H1 (cell line): Measurements from ENCODE around the gene MAML3. TPM values are rescaled to one million over a fixed set of nuclear protein-coding genes. Genes with fewer than 3 reads are reported as not detected.

Experiments
- CEBPB ChIP-seq: IDR thresholded peaks from 2 replicates; pipeline ENCODE4 v1.6.1; 2012; ENCODE audit warnings: low read depth, low read length
- CHD2 ChIP-seq: IDR thresholded peaks from 2 replicates; pipeline ENCODE4 v1.6.1; 2012; ENCODE audit warnings: low read length, improper control_type of control experiment
- PHF8 ChIP-seq: fragments of 200-600 bp; sonication (generic); conservative IDR thresholded peaks from 2 replicates; pipeline ENCODE4 v1.7.1; 2012; ENCODE audit warnings: low read depth, mild to moderate bottlenecking, inconsistent platforms, low read length, moderate library complexity
- POLR2AphosphoS5 ChIP-seq: IDR thresholded peaks from 2 replicates; pipeline ENCODE4 v1.6.1; 2011; ENCODE audit warnings: low read depth, low read length
- RFX5 ChIP-seq: IDR thresholded peaks from 2 replicates; pipeline ENCODE4 v1.6.1; 2011; ENCODE audit warnings: low read depth, low read length, improper control_type of control experiment, borderline replicate concordance
- SP1 ChIP-seq: IDR thresholded peaks from 2 replicates; pipeline ENCODE4 v1.6.1; 2011; ENCODE audit warnings: low read depth, low read length
- YY1 ChIP-seq: IDR thresholded peaks from 2 replicates; pipeline ENCODE4 v1.6.1; 2011; ENCODE audit warnings: low read depth, mild to moderate bottlenecking, low read length
- polyA plus RNA-seq, 7 experiments: library from polyadenylated mRNA; depleted of rRNA in 3 of 7; stranded (reverse) in 5 of 7; unstranded in 2 of 7; fragments of >200 nt in 5 of 7; fragments of 200-250 nt in 2 of 7; gene quantifications; 1 replicate in 5 of 7; 2 replicates in 1 of 7; 4 replicates in 1 of 7; pipeline versions ENCODE4 v1.2.1 to v1.2.3, GENCODE V29; 2011 to 2013; ENCODE audit warnings: missing spikeins in 2 of 7, mixed read lengths in 2 of 7
- total RNA-seq: library from RNA; stranded (reverse); fragmentation: NEBNext Ultra II Directional; extraction: Animal tissue kit (Norgen Biotek cat#: 25700); gene quantifications from 2 replicates; pipeline ENCODE4 v1.2.1, GENCODE V29; 2021
- TF ChIP-seq, protein P1 (sequence below): fragments of 300-600 bp; sonication (generic); IDR thresholded peaks from 2 replicates; pipeline ENCODE4 v1.7.1; 2012; ENCODE audit warnings: low read length, moderate library complexity, mild to moderate bottlenecking, inconsistent platforms; ENCODE audit not compliant: insufficient replicate concordance

Gene MAML3
- total and polyA plus RNA-seq, 2 of the 8 experiments (the other 6 are each of a cell fraction or from before 2014, with no cell fraction given), result 2.1 to 5.7 TPM

DNA sequence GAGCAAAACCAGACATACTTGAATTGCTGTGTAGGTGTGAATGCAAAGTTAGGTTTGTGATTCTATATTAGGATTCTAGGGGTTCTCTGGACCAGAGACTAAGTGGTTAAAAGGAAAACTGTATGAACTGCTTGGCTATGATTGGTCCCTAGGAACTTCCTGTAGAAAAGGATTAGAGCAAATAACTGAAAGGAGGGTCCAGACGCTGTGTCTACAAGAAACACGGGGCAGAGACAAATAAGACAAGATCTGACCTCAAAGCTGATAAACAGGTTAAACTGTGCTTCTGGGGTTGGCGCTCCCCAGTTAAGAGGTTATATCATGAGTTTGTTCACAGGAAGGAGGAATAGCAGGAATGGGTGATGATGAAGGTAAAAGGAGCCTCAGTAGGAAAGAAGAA, 304.8 kb downstream of the MAML3 start (continued):
- no peak for TF ChIP-seq CHD2
- TF ChIP-seq RFX5, result no peak
- no peak for TF ChIP-seq PHF8
- no peak for TF ChIP-seq CEBPB
- no peak for TF ChIP-seq POLR2AphosphoS5
- TF ChIP-seq, protein P1, sequence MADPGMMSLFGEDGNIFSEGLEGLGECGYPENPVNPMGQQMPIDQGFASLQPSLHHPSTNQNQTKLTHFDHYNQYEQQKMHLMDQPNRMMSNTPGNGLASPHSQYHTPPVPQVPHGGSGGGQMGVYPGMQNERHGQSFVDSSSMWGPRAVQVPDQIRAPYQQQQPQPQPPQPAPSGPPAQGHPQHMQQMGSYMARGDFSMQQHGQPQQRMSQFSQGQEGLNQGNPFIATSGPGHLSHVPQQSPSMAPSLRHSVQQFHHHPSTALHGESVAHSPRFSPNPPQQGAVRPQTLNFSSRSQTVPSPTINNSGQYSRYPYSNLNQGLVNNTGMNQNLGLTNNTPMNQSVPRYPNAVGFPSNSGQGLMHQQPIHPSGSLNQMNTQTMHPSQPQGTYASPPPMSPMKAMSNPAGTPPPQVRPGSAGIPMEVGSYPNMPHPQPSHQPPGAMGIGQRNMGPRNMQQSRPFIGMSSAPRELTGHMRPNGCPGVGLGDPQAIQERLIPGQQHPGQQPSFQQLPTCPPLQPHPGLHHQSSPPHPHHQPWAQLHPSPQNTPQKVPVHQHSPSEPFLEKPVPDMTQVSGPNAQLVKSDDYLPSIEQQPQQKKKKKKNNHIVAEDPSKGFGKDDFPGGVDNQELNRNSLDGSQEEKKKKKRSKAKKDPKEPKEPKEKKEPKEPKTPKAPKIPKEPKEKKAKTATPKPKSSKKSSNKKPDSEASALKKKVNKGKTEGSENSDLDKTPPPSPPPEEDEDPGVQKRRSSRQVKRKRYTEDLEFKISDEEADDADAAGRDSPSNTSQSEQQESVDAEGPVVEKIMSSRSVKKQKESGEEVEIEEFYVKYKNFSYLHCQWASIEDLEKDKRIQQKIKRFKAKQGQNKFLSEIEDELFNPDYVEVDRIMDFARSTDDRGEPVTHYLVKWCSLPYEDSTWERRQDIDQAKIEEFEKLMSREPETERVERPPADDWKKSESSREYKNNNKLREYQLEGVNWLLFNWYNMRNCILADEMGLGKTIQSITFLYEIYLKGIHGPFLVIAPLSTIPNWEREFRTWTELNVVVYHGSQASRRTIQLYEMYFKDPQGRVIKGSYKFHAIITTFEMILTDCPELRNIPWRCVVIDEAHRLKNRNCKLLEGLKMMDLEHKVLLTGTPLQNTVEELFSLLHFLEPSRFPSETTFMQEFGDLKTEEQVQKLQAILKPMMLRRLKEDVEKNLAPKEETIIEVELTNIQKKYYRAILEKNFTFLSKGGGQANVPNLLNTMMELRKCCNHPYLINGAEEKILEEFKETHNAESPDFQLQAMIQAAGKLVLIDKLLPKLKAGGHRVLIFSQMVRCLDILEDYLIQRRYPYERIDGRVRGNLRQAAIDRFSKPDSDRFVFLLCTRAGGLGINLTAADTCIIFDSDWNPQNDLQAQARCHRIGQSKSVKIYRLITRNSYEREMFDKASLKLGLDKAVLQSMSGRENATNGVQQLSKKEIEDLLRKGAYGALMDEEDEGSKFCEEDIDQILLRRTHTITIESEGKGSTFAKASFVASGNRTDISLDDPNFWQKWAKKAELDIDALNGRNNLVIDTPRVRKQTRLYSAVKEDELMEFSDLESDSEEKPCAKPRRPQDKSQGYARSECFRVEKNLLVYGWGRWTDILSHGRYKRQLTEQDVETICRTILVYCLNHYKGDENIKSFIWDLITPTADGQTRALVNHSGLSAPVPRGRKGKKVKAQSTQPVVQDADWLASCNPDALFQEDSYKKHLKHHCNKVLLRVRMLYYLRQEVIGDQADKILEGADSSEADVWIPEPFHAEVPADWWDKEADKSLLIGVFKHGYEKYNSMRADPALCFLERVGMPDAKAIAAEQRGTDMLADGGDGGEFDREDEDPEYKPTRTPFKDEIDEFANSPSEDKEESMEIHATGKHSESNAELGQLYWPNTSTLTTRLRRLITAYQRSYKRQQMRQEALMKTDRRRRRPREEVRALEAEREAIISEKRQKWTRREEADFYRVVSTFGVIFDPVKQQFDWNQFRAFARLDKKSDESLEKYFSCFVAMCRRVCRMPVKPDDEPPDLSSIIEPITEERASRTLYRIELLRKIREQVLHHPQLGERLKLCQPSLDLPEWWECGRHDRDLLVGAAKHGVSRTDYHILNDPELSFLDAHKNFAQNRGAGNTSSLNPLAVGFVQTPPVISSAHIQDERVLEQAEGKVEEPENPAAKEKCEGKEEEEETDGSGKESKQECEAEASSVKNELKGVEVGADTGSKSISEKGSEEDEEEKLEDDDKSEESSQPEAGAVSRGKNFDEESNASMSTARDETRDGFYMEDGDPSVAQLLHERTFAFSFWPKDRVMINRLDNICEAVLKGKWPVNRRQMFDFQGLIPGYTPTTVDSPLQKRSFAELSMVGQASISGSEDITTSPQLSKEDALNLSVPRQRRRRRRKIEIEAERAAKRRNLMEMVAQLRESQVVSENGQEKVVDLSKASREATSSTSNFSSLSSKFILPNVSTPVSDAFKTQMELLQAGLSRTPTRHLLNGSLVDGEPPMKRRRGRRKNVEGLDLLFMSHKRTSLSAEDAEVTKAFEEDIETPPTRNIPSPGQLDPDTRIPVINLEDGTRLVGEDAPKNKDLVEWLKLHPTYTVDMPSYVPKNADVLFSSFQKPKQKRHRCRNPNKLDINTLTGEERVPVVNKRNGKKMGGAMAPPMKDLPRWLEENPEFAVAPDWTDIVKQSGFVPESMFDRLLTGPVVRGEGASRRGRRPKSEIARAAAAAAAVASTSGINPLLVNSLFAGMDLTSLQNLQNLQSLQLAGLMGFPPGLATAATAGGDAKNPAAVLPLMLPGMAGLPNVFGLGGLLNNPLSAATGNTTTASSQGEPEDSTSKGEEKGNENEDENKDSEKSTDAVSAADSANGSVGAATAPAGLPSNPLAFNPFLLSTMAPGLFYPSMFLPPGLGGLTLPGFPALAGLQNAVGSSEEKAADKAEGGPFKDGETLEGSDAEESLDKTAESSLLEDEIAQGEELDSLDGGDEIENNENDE, result no peak
- TF ChIP-seq SP1, result no peak
- no peak for TF ChIP-seq YY1
